ENCODE data around the gene CACNA1G. TPM values are rescaled to one million over a fixed set of nuclear protein-coding genes. Genes with fewer than 3 reads are reported as not detected.

The CACNA1G gene
- total and polyA plus RNA-seq, 2 donors (not counting 1 experiment from before 2014, with no cell fraction given) = 0.08 to 0.99 TPM

- Histone ChIP-seq H3K9me3 (ENCODE audit: control insufficient read depth, insufficient read depth, low read depth, low read length) (no peaks in the 10 kb centered on the region), H3K36me3 (ENCODE audit: control insufficient read depth, insufficient read depth, low read length) (no peaks in the 10 kb centered on the region), H3K27me3 (ENCODE audit: control insufficient read depth, insufficient read depth, low read length) (no peaks in the 10 kb centered on the region), H3K9ac (ENCODE audit: insufficient read depth, low read length) (no peak overlapping the region), H3K4me3 (replicated peaks in 1 of 4; ENCODE audit: control extremely low read depth in 1 of 4, insufficient read depth in 1 of 4, low read depth in 3 of 4, low read length in 4 of 4) (peak overlapping the region in 1 of 4 experiments; percentile 61), H3K79me2 (ENCODE audit: control insufficient read depth, insufficient read depth, low read length) (peaks cover 3% of the 10 kb centered on the region), H3K4me1 (ENCODE audit: control insufficient read depth, extremely low read depth, insufficient read depth, low read length) (peaks cover 11% of the 10 kb centered on the region), H3K4me2 (ENCODE audit: extremely low read depth, insufficient read depth, low read length) (no peak overlapping the region), H3K27ac (ENCODE audit: insufficient read depth, low read length) (no peak overlapping the region), H2AFZ (ENCODE audit: low read length) (no peak overlapping the region), H4K20me1 (ENCODE audit: control insufficient read depth, extremely low read depth, insufficient read depth, low read length) (no peaks in the 10 kb centered on the region)
- no peak for TF ChIP-seq EZH2 (IDR thresholded peaks at IDR 0.05; ENCODE audit: low read length, missing control alignments)
- no peak for TF ChIP-seq CTCF (conservative IDR thresholded peaks at IDR 0.05 in 1 of 2, IDR thresholded peaks at IDR 0.05 in 1 of 2; ENCODE audit: low read depth in 1 of 2, low read length in 2 of 2)
- DNase-seq (ENCODE audit: low read depth in 2 of 2) = no peak
Observed at GRCh38 chr17:50542795-50543774, 17.4 kb upstream of the CACNA1G start.

GRCh38 chr17:50544516-50544915, 16.0 kb upstream of the CACNA1G start:
- H3K4me2 ChIP-seq (ENCODE audit: extremely low read depth, insufficient read depth, low read length) = no peak overlapping the region
- H3K9me3 ChIP-seq (ENCODE audit: control insufficient read depth, insufficient read depth, low read depth, low read length) = no peaks in the 10 kb centered on the region
- no peak overlapping the region for H3K4me3 ChIP-seq (replicated peaks in 1 of 4; ENCODE audit: control extremely low read depth in 1 of 4, insufficient read depth in 1 of 4, low read depth in 3 of 4, low read length in 4 of 4)
- no peak for TF ChIP-seq EZH2 (IDR thresholded peaks at IDR 0.05; ENCODE audit: low read length, missing control alignments)
- TF ChIP-seq CTCF (conservative IDR thresholded peaks at IDR 0.05 in 1 of 2, IDR thresholded peaks at IDR 0.05 in 1 of 2; ENCODE audit: low read depth in 1 of 2, low read length in 2 of 2) = no peak
- H3K4me1 ChIP-seq (ENCODE audit: control insufficient read depth, extremely low read depth, insufficient read depth, low read length) = peaks cover 11% of the 10 kb centered on the region
- no peak overlapping the region for H3K27ac ChIP-seq (ENCODE audit: insufficient read depth, low read length)
- H4K20me1 ChIP-seq (ENCODE audit: control insufficient read depth, extremely low read depth, insufficient read depth, low read length) = no peaks in the 10 kb centered on the region
- H3K36me3 ChIP-seq (ENCODE audit: control insufficient read depth, insufficient read depth, low read length) = peaks cover under 1% of the 10 kb centered on the region
- no peak overlapping the region for H2AFZ ChIP-seq (ENCODE audit: low read length)
- H3K27me3 ChIP-seq (ENCODE audit: control insufficient read depth, insufficient read depth, low read length) = no peaks in the 10 kb centered on the region
- H3K79me2 ChIP-seq (ENCODE audit: control insufficient read depth, insufficient read depth, low read length) = peaks cover 3% of the 10 kb centered on the region
- DNase-seq (ENCODE audit: low read depth in 2 of 2) = no peak
- H3K9ac ChIP-seq (ENCODE audit: insufficient read depth, low read length) = no peak overlapping the region

GRCh38 chr17:50545311-50545710, 15.2 kb upstream of the CACNA1G start:
- Histone ChIP-seq H3K9ac (ENCODE audit: insufficient read depth, low read length) (no peak overlapping the region), H3K4me1 (ENCODE audit: control insufficient read depth, extremely low read depth, insufficient read depth, low read length) (peaks cover 11% of the 10 kb centered on the region), H4K20me1 (ENCODE audit: control insufficient read depth, extremely low read depth, insufficient read depth, low read length) (no peaks in the 10 kb centered on the region), H3K27ac (ENCODE audit: insufficient read depth, low read length) (no peak overlapping the region), H3K79me2 (ENCODE audit: control insufficient read depth, insufficient read depth, low read length) (peaks cover 3% of the 10 kb centered on the region), H3K4me3 (replicated peaks in 1 of 4; ENCODE audit: control extremely low read depth in 1 of 4, insufficient read depth in 1 of 4, low read depth in 3 of 4, low read length in 4 of 4) (no peak overlapping the region), H3K36me3 (ENCODE audit: control insufficient read depth, insufficient read depth, low read length) (peaks cover 4% of the 10 kb centered on the region), H3K27me3 (ENCODE audit: control insufficient read depth, insufficient read depth, low read length) (no peaks in the 10 kb centered on the region), H3K4me2 (ENCODE audit: extremely low read depth, insufficient read depth, low read length) (no peak overlapping the region), H3K9me3 (ENCODE audit: control insufficient read depth, insufficient read depth, low read depth, low read length) (no peaks in the 10 kb centered on the region), H2AFZ (ENCODE audit: low read length) (no peak overlapping the region)
- DNase-seq (ENCODE audit: low read depth in 2 of 2) = no peak
- TF ChIP-seq CTCF (conservative IDR thresholded peaks at IDR 0.05 in 1 of 2, IDR thresholded peaks at IDR 0.05 in 1 of 2; ENCODE audit: low read depth in 1 of 2, low read length in 2 of 2) (no peak), EZH2 (IDR thresholded peaks at IDR 0.05; ENCODE audit: low read length, missing control alignments) (no peak)

Data from fibroblast of lung (primary cell).